Endometrial microvascular endothelial cells (primary cell): ENCODE measurements around the gene RALB. TPM values are rescaled to one million over a fixed set of nuclear protein-coding genes. Genes with fewer than 3 reads are reported as not detected.

Experiments used
- in situ Hi-C: cut with HindIII; loops from 2 replicates; pipeline ENCODE4 v1.10.0; 2017; ENCODE audit warnings: low sequenced_read_pairs, low pct_unique_long_range_greater_than_20kb; ENCODE audit errors: inconsistent ontology term
- total RNA-seq: library from RNA; depleted of rRNA; stranded (reverse); fragments of >200 nt; gene quantifications from one replicate; pipeline ENCODE4 v1.2.3, GENCODE V29; 2015; ENCODE audit errors: inconsistent ontology term

Gene RALB, protein sequence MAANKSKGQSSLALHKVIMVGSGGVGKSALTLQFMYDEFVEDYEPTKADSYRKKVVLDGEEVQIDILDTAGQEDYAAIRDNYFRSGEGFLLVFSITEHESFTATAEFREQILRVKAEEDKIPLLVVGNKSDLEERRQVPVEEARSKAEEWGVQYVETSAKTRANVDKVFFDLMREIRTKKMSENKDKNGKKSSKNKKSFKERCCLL
- total RNA-seq = 97.3 TPM

DNA sequence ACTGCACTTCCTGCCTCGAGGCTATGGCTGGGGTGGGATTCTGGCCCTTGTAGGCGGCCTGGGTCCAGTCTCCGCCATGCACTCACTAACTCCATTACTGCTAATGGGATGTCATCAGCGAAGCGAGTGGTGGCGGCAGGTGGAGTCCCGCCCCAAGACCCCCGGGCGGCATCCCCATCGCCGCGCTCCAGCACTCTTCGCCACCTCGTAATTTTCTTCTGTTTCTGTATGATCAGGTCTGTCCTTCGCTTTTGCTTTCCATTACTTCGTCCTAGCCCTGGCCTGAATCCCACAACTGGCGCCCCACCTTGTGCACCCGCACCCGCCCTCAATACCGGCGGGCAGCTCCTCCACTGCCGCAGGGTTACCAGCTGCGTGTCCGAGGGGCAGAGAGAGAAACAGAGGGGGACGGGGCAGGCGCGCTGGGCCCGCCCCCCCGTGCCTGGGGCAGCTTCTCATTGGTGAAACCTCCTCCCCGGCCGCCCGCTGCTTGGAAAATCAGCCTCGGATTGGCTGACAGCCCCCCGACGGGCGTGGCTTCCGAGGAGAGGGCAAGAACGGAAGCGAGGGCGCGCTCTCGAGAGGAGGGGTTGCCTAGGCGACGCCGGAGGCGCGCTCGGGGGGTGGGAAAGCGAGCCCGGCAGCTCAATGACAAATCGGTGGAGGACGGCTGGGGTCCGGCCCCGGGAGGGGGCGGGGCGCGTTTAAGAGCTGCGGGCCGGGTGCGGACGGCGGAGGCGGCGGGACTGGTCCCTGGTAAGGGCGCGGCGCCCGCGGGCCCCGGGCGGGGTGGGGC is at the start of gene RALB:
RALB (plus strand) TSS at position 628 of the 796 bp plus-strand sequence. CDS start 25,813 bp downstream, outside the sequence.
- in situ Hi-C loops = no loop called here

DNA sequence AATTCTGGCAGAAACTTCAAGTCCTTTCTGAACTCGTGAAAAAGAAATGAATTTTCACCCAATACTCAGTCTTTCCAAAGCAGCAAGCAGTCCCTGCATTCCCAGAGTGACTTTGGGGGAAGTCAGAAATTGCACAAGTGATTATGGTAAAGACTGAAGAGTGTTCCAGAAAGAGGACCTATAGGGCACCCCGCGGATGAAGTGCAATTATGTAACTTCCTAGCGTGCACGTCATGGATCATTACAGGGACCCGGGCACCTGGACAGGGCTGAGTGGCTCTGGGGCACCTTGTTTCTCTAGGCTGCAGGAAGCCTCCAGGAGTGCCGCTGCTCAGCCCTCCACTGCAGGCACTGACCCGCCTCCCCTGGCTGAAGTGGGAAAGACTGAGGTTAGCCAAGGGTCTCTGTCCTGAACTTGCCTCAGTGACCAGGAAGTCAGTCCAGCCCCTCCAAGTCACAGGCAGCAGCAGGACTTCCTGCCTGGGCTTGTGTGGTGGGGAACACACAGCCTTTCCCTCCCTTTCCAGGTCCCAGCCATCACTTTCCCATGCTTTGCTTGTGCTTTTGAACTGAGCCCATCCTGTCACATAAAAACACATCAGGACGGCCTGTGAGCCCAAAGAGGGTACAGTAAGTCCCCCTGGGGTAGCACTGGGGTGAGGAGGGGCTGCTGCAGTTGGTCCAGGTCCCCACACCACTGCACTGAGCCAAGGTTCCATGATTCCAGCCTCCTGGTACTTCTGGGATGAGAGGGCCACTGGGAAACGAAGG is 49.2 kb upstream of the RALB start:
- in situ Hi-C loops = no loop called here

DNA sequence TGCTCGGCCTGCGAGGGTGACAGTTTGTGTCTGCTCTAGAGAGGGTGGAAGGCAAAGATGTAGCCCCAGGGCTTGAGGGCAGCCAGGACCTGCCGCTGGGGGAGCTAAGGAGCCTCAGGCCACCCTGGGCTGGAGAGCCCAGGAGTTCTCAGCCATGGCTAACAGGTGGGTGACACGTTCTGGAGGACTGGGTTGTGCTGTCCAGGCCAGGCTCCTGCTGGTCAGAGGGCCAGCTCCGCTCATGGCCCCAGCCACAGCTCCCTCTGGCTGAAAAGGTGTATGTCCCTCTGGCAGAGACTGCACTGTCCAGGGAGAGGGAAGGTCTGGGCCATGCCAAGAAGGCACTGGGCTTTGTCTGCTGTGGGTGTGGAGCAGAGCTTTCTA is 48.6 kb upstream of the RALB start:
- in situ Hi-C loops = no loop called here

GRCh38 chr2:120204417-120204816 is 48.2 kb upstream of the RALB start:
- in situ Hi-C loops = no loop called here

GRCh38 chr2:120204945-120205670 is 47.5 kb upstream of the RALB start:
- in situ Hi-C loops = no loop called here

- in situ Hi-C loops = no loop called here
Observed at GRCh38 chr2:120206022-120206581, 46.5 kb upstream of the RALB start.

- in situ Hi-C loops = no loop called here
Observed at GRCh38 chr2:120208381-120209353, 44.0 kb upstream of the RALB start.

DNA sequence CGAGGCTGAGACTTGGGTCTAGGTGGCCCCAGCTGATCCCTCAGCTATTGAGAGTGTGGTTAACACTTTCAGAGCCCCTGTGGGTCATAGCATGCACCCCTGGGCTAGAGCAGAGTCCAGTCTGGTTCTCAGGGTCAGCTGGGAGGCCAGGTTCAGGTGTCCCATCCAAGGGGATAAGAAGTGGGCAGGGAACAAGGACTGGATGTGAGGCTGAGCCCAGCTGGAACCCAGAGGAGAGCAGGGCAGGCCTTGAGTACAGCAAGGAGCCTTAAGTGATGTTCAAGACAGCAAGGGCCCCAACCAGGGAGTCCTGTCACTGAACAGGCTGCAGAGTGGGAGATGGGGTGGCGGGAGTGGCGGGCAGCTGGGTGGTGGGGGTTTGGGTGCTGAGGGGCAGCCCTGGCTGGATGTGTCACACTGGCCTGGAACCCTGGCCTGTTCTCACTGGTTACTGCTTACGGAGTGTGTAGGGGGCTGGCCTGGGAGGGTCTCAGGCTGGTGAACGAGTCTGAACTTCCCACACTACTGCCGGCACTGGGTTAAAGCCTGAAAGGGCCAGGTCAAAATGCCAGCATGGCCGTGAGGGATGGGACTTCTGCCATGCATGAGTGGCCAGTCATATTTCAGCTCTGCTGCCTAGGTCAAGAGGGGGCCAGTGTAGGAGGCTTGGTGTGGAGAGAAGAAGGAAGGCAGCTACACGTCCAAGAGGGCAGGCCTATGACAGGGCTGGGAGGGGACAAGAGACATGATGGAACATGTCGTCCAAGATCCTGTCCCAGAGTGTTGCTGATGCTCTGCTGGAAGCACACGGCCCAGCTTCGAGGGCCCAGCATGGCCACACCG is 43.0 kb upstream of the RALB start:
- in situ Hi-C loops = no loop called here

- in situ Hi-C loops = no loop called here
Observed at GRCh38 chr2:120210270-120210693, 42.4 kb upstream of the RALB start.

- in situ Hi-C loops = no loop called here
Observed at GRCh38 chr2:120218181-120218580, 34.5 kb upstream of the RALB start.

DNA sequence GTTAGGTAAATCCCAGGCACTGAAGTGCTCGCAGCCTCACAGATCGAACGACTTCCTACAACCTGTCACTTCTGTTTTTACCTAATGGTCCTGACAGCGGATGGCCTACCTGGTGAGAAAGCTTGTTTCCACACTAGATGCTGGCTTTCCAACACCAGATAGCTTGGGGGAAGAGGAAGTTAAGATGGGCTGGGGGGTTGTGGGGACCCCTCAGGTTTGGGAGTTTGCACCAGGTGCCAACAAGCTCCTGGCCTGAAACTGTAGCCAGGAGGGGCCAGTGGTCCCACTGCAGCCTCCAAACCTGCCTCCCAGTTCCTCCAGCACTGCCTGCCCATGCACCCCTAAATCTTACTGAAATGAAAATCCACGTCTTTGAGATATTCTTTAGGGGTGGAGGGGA is 33.4 kb upstream of the RALB start:
- in situ Hi-C loops = no loop called here

DNA sequence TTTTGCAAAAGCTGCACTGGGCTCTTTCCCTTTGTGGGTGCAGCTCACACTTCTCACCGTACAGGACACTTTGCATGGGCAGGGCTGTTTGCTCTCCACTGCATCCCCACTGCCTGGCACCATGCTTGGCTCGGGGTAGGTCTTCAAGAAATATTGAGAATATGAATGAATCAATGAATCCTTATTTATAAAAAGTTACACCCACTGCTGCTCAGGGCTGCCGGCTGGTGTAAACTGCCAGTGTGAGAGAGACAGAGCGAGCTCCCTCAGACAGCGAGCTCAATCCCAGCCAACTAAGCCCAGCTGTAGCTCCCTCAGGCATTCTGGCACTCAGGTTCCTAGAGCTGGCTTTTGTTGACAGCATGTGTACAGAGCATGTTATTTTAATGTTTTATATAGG is 32.9 kb upstream of the RALB start:
- in situ Hi-C loops = no loop called here

DNA sequence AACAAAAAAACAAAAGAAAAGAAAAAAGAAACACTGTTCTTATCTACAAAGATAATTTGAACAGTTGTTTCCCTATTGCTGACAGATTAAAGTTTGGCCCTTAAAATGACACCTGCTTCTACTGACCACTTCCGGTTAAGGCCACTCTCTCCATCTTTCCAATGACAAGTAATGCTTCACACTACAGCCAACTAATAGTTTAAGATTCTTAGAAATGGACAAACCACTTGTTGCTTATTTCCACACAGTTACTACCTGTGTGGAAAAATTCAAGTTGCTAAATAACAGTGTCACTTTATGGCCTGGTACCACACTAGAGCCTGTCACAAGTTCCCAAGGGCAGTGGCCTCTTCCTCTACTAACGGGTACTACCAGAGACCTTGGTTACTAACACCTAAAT is 31.9 kb upstream of the RALB start:
- in situ Hi-C loops = no loop called here

GRCh38 chr2:120221616-120222015 is 31.0 kb upstream of the RALB start:
- in situ Hi-C loops = no loop called here

DNA sequence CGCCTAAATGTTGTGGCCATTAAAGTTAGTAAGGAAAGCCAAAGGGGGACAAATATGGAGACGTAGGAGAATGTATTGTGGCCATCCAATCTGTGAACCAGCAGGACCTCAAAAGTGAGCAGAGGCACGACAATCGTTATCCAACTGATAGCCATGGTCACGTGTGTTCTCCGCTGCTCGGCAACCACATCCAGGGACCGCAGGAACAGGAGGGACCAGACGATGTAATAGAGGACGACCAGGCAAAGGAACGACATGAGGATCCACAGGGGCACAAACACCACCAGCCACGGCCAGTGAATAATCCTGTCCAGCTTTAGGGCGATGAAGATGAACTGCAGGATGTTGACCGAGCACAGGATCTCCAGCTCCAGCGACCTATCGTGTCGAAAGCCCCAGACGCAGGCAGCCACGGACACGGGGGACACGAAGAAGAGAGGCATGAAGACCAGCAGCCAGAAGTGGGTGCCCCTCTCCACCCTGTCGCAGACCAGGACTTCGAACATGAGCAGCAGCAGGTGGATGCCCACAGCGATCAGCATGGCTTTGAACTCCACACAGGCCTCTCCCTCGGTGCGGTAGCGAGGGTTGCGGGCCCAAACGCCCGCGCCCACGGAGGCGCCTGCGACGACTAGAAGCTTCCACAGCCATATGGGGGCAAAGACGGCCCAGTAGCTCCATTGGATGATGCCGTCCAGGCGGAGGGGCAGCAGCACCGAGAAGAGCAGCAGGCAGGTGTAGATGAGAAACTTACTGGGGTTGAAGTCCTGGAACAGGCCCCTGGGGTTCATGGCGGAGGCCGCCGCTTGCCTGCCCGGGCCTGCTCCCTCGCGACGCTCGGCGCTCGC is 30.2 kb upstream of the RALB start:
- in situ Hi-C loops = no loop called here
